SK-N-SH (cell line): ENCODE results near the gene FBXL12. TPM values are rescaled to one million over a fixed set of nuclear protein-coding genes. Genes with fewer than 3 reads are reported as not detected.

Source experiments
- CTCF ChIA-PET: fragments of 300-600, 350-600 bp; formaldehyde crosslinking; extraction: SDS; loops from one replicate; lab custom pipeline; 2021; lab: Yijun Ruan, JAX
- POLR2A ChIA-PET: fragments of 350-600 bp; sonication (Branson Sonifier 250); formaldehyde crosslinking; extraction: SDS; loops from one replicate; lab custom pipeline; 2020; ENCODE audit warnings: antibody characterized with exemption, inconsistent platforms; lab: Yijun Ruan, JAX
- DNase-seq: peaks from one replicate; pipeline ENCODE4 v3.0.0; 2012
- H2AFZ ChIP-seq: fragments of 200-600 bp; sonication (generic); 2 replicates; pipeline ENCODE4 v1.8.1; 2016; ENCODE audit warnings: antibody characterized with exemption, mild to moderate bottlenecking, low read depth
- H3F3A ChIP-seq: fragments of 200-600 bp; sonication (generic); replicated peaks from 2 replicates; pipeline ENCODE3; 2016; ENCODE audit warnings: antibody characterized with exemption, mild to moderate bottlenecking; ENCODE audit not compliant: insufficient read depth
- H3K27ac ChIP-seq, 2 experiments: fragments of 200-500 bp in 1 of 2; fragments of 200-600 bp in 1 of 2; sonication (Bioruptor generic) in 1 of 2; sonication (generic), shearing (Covaris generic) in 1 of 2; 2 replicates each; pipeline versions ENCODE4 v1.5.1 to v1.6.1; 2014 to 2016; ENCODE audit warnings: low read depth in 2 of 2, inconsistent platforms in 1 of 2, low read length in 1 of 2, mild to moderate bottlenecking in 1 of 2, mixed read lengths in 1 of 2
- H3K27me3 ChIP-seq: fragments of 200-600 bp; sonication (generic), shearing (Covaris generic); 2 replicates; pipeline ENCODE4 v1.6.1; 2016; ENCODE audit warnings: mixed run types; ENCODE audit not compliant: insufficient read depth
- H3K36me3 ChIP-seq, 2 experiments: fragments of 200-500 bp in 1 of 2; fragments of 200-600 bp in 1 of 2; sonication (Bioruptor generic) in 1 of 2; sonication (generic) in 1 of 2; replicated peaks in 1 of 2; 2 replicates each; pipeline versions ENCODE3 to v1.5.1; 2014 to 2016; ENCODE audit warnings: low read length in 1 of 2, mild to moderate bottlenecking in 1 of 2; ENCODE audit not compliant: insufficient read depth in 2 of 2, control insufficient read depth in 1 of 2
- H3K4me1 ChIP-seq, 2 experiments: fragments of 200-500 bp in 1 of 2; fragments of 200-600 bp in 1 of 2; sonication (Bioruptor generic) in 1 of 2; sonication (generic), shearing (Covaris generic) in 1 of 2; 2 replicates each; pipeline versions ENCODE4 v1.5.1 to v1.6.1; 2014 to 2016; ENCODE audit warnings: low read depth in 1 of 2, low read length in 1 of 2, mixed run types in 1 of 2; ENCODE audit not compliant: insufficient read depth in 2 of 2, control insufficient read depth in 1 of 2
- H3K4me2 ChIP-seq: fragments of 200-600 bp; sonication (generic), shearing (Covaris generic); 2 replicates; pipeline ENCODE4 v1.6.1; 2017; ENCODE audit warnings: mixed run types
- H3K4me3 ChIP-seq, 2 experiments: fragments of 200-500 bp in 1 of 2; fragments of 200-600 bp in 1 of 2; sonication (Bioruptor generic) in 1 of 2; sonication (generic), shearing (Covaris generic) in 1 of 2; 2 replicates each; pipeline versions ENCODE4 v1.5.1 to v1.8.1; 2014 to 2016; ENCODE audit warnings: low read depth in 2 of 2, inconsistent platforms in 1 of 2, low read length in 1 of 2, mild to moderate bottlenecking in 1 of 2, mixed read lengths in 1 of 2, moderate library complexity in 1 of 2
- H3K79me2 ChIP-seq: fragments of 200-600 bp; sonication (generic); 2 replicates; pipeline ENCODE4 v1.8.1; 2017; ENCODE audit warnings: mild to moderate bottlenecking; ENCODE audit not compliant: insufficient read depth
- H3K9ac ChIP-seq: fragments of 200-600 bp; sonication (generic); 2 replicates; pipeline ENCODE4 v1.6.1; 2017; ENCODE audit warnings: mixed run types
- H3K9me2 ChIP-seq: fragments of 200-600 bp; sonication (generic); 2 replicates; pipeline ENCODE4 v1.6.1; 2017; ENCODE audit warnings: mixed run types
- H3K9me3 ChIP-seq: fragments of 200-600 bp; sonication (generic); 2 replicates; pipeline ENCODE4 v1.6.1; 2017; ENCODE audit warnings: mixed run types, mild to moderate bottlenecking, moderate library complexity
- H4K20me1 ChIP-seq: fragments of 200-600 bp; sonication (generic); 2 replicates; pipeline ENCODE4 v1.6.1; 2017; ENCODE audit warnings: mild to moderate bottlenecking, mixed run types; ENCODE audit not compliant: insufficient read depth
- GABPA ChIP-seq: IDR thresholded peaks from 2 replicates; pipeline ENCODE4 v1.4.0; 2012; ENCODE audit warnings: low read depth, mild to moderate bottlenecking
- JUND ChIP-seq: IDR thresholded peaks from 2 replicates; pipeline ENCODE4 v1.4.0; 2012
- RAD21 ChIP-seq: IDR thresholded peaks from 2 replicates; pipeline ENCODE4 v1.6.1; 2012; ENCODE audit warnings: mild to moderate bottlenecking, low read length
- SMC3 ChIP-seq: IDR thresholded peaks from 2 replicates; pipeline ENCODE4 v1.6.1; 2012; ENCODE audit warnings: low read depth, low read length, improper control_type of control experiment
- YY1 ChIP-seq: IDR thresholded peaks from 2 replicates; pipeline ENCODE4 v1.4.0; 2012; ENCODE audit warnings: low read depth, mild to moderate bottlenecking
- WGBS: methylation state at CpG from one replicate; pipeline ENCODE4 v1.1.6; 2017; ENCODE audit warnings: low lambda C conversion rate; 5-methylcytosine and 5-hydroxymethylcytosine counted together
- polyA plus RNA-seq, 3 experiments: library from polyadenylated mRNA; depleted of rRNA; stranded (reverse); fragments of >200 nt; gene quantifications; 2 replicates each; pipeline ENCODE4 v1.2.3, GENCODE V29; 2012
- TF ChIP-seq, protein P1 (sequence below): IDR thresholded peaks from 2 replicates; pipeline ENCODE4 v1.6.1; 2012; ENCODE audit warnings: mild to moderate bottlenecking, low read depth, low read length, moderate library complexity
- TF ChIP-seq, protein P2 (sequence below): fragments of 200-600 bp; sonication (generic); IDR thresholded peaks from 2 replicates; pipeline ENCODE4 v1.6.1; 2017; ENCODE audit warnings: antibody characterized with exemption, mild to moderate bottlenecking, moderate library complexity
- TF ChIP-seq, protein P3 (sequence below): IDR thresholded peaks from 2 replicates; pipeline ENCODE4; 2012

Gene FBXL12
- polyA plus RNA-seq, 1 of the 3 experiments (the other 2 are of a cell fraction), result 27.1 TPM

DNA sequence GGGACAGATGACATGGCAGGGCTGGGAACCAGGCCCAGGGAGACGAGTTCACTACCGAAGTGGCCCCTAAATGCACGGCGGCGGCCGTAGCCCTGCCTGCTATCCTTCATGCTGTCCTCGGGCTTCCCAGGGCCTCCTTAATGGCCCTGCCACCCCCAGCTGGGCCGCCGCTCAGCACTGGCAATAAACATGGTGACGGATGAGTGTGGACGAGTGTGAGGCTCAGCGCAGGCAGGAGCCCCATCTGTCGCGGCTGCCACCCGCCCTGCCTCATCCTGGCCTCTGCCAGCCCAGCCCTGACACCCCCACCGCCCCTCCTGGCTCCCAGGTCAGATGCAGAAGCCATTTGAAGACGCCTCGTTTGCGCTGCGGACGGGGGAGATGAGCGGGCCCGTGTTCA, 29.9 kb upstream of the FBXL12 start:
- TF ChIP-seq, protein P1, sequence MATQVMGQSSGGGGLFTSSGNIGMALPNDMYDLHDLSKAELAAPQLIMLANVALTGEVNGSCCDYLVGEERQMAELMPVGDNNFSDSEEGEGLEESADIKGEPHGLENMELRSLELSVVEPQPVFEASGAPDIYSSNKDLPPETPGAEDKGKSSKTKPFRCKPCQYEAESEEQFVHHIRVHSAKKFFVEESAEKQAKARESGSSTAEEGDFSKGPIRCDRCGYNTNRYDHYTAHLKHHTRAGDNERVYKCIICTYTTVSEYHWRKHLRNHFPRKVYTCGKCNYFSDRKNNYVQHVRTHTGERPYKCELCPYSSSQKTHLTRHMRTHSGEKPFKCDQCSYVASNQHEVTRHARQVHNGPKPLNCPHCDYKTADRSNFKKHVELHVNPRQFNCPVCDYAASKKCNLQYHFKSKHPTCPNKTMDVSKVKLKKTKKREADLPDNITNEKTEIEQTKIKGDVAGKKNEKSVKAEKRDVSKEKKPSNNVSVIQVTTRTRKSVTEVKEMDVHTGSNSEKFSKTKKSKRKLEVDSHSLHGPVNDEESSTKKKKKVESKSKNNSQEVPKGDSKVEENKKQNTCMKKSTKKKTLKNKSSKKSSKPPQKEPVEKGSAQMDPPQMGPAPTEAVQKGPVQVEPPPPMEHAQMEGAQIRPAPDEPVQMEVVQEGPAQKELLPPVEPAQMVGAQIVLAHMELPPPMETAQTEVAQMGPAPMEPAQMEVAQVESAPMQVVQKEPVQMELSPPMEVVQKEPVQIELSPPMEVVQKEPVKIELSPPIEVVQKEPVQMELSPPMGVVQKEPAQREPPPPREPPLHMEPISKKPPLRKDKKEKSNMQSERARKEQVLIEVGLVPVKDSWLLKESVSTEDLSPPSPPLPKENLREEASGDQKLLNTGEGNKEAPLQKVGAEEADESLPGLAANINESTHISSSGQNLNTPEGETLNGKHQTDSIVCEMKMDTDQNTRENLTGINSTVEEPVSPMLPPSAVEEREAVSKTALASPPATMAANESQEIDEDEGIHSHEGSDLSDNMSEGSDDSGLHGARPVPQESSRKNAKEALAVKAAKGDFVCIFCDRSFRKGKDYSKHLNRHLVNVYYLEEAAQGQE, result no peak
- TF ChIP-seq GABPA (no peak), RAD21 (no peak), YY1 (no peak), SMC3 (no peak)
- no peak overlapping the region for H2AFZ ChIP-seq
- ChIA-PET CTCF (interaction anchor here (1.1 to 1.6 kb wide), 3 partner anchors 10 to 129 kb away, joined by 3 to 4 read pairs (median 3); no protein-coding TSS in a partner anchor), POLR2A (no interaction called here)
- peaks cover under 1 to 28% of the 10 kb centered on the region in 2 experiments for H3K36me3 ChIP-seq
- DNase-seq, result no peak
- no peaks in the 10 kb centered on the region for H3K9me3 ChIP-seq
- no peaks in the 10 kb centered on the region for H3K27me3 ChIP-seq
- H3K4me3 ChIP-seq, result no peak overlapping the region
- H3F3A ChIP-seq, result no peaks in the 10 kb centered on the region
- H3K9me2 ChIP-seq, result no peaks in the 10 kb centered on the region
- WGBS, result 94% methylated on average over 9 of the region's 23 CpGs
- H3K9ac ChIP-seq, result no peak overlapping the region
- no peak overlapping the region for H3K4me2 ChIP-seq
- peaks cover 4% of the 10 kb centered on the region; the same call in 1 of the 2 replicates for H3K79me2 ChIP-seq
- H3K27ac ChIP-seq, result no peak overlapping the region
- no peaks in the 10 kb centered on the region; a peak in 1 of 4 replicates for H3K4me1 ChIP-seq
- peaks cover 19% of the 10 kb centered on the region for H4K20me1 ChIP-seq

DNA sequence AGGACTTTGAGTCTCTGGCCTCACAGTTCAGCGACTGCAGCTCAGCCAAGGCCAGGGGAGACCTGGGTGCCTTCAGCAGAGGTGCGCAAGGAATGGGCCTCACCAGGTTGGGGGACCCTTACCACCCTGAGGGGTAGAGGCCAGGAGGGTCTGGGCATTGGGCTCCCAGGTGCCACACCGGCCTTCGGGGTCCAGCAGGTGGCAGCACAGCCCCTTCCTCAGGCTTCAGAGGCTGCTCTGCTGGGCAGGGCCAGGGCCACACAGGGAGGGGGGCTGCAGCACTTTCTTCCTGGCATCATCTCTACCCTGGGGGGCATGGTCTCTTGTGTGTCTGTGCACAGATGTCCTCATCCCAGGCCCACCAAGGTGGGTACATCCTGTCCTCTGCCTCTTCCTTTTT, 29.2 kb upstream of the FBXL12 start:
- 67% methylated on average over 2 of the region's 4 CpGs for WGBS
- H3K9ac ChIP-seq, result no peak overlapping the region
- peaks cover 7 to 34% of the 10 kb centered on the region in 2 experiments for H3K36me3 ChIP-seq
- peak; percentile 58 for TF ChIP-seq RAD21
- TF ChIP-seq SMC3, result peak; percentile 36; the same call in 1 of the 2 replicates
- TF ChIP-seq, protein P2, sequence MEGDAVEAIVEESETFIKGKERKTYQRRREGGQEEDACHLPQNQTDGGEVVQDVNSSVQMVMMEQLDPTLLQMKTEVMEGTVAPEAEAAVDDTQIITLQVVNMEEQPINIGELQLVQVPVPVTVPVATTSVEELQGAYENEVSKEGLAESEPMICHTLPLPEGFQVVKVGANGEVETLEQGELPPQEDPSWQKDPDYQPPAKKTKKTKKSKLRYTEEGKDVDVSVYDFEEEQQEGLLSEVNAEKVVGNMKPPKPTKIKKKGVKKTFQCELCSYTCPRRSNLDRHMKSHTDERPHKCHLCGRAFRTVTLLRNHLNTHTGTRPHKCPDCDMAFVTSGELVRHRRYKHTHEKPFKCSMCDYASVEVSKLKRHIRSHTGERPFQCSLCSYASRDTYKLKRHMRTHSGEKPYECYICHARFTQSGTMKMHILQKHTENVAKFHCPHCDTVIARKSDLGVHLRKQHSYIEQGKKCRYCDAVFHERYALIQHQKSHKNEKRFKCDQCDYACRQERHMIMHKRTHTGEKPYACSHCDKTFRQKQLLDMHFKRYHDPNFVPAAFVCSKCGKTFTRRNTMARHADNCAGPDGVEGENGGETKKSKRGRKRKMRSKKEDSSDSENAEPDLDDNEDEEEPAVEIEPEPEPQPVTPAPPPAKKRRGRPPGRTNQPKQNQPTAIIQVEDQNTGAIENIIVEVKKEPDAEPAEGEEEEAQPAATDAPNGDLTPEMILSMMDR, result peak; percentile 52
- no peak for TF ChIP-seq JUND
- TF ChIP-seq, protein P3, sequence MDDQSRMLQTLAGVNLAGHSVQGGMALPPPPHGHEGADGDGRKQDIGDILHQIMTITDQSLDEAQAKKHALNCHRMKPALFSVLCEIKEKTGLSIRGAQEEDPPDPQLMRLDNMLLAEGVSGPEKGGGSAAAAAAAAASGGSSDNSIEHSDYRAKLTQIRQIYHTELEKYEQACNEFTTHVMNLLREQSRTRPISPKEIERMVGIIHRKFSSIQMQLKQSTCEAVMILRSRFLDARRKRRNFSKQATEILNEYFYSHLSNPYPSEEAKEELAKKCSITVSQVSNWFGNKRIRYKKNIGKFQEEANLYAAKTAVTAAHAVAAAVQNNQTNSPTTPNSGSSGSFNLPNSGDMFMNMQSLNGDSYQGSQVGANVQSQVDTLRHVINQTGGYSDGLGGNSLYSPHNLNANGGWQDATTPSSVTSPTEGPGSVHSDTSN, result no peak
- no peaks in the 10 kb centered on the region for H3K9me3 ChIP-seq
- no peak overlapping the region for H3K27ac ChIP-seq
- no peak overlapping the region for H3K4me2 ChIP-seq
- POLR2A ChIA-PET, result no interaction called here
- H3K27me3 ChIP-seq, result no peaks in the 10 kb centered on the region
- H4K20me1 ChIP-seq, result peaks cover 19% of the 10 kb centered on the region
- no peaks in the 10 kb centered on the region for H3K9me2 ChIP-seq
- no peaks in the 10 kb centered on the region for H3F3A ChIP-seq
- DNase-seq, result peak; percentile 81
- H3K4me1 ChIP-seq, result no peaks in the 10 kb centered on the region; a peak in 1 of 4 replicates
- CTCF ChIA-PET, result interaction anchor here (0.8 to 1.6 kb wide), 9 partner anchors 9 to 68 kb away, joined by 3 to 7 read pairs (median 4); partner anchors contain the start of gene PIN1
- peak overlapping the region in 1 of 2 experiments; percentile 19; a peak in 1 of 4 replicates for H3K4me3 ChIP-seq
- peaks cover 4% of the 10 kb centered on the region; the same call in 1 of the 2 replicates for H3K79me2 ChIP-seq
- H2AFZ ChIP-seq, result no peak overlapping the region
